Glomerular visceral epithelial cell (primary cell): ENCODE measurements around the gene LARP4B.

Experiments
- DNase-seq: peaks from one replicate; pipeline ENCODE4 v3.0.0-alpha.2; 2016; ENCODE audit errors: extremely low spot score

LARP4B gene

GRCh38 chr10:867807-868206 lies 63.7 kb downstream of the LARP4B start:
- DNase-seq = no peak

GRCh38 chr10:866577-866941 lies 64.9 kb downstream of the LARP4B start:
- no peak for DNase-seq

DNA sequence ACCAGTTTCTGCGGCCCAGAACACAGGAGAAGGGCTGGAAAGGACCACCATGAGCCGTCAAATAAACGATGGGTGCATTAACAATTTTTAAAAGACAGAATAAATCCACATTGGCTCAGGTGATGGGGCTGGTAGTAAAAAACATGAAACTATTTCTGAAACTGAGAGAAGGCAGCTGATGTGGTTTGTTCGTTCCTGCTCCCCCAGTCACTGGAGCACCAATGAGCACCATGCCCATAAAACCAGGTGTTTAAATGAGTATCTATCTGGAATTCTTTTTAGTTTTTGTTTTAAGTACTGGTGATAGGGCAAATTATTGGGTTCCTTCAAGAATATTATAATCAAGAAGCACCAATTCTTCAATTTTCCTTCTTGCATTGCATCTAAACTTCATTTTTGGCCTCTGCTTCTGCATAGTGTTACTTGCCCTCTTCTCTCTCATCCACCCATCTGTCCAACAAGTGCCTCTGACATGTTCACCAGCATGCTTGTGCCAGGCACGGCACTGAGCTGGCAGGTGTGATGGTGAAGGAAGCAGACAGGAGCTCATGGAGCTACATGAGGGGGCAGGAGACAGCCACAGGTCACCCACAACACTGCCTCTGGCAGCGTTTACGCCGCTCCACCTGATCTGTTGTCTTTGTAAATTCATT lies 65.5 kb downstream of the LARP4B start:
- no peak for DNase-seq

GRCh38 chr10:865257-865656 lies 66.2 kb downstream of the LARP4B start:
- no peak for DNase-seq

DNA sequence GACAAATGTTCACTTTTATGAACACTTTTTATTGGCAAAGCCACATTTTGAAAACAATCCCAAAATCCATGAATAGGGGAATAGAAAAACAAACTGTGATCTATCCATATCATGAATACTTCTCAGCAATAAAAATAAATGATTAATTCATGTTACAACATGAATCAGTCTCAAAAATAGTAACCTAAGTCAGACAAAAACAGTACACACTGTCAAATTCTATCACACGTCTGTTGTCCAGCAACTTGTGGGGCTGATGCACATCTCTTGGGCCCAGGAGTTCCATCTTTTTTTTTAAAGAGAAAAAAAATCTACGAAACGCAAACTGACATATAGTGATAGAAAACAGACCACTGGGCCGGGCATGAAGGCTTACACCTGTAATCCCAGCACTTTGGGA lies 71.0 kb downstream of the LARP4B start:
- no peak for DNase-seq

GRCh38 chr10:856416-857157 lies 74.9 kb downstream of the LARP4B start:
- no peak for DNase-seq

GRCh38 chr10:855671-856070 lies 75.8 kb downstream of the LARP4B start:
- no peak for DNase-seq

GRCh38 chr10:855079-855478 lies 76.4 kb downstream of the LARP4B start:
- DNase-seq = no peak

GRCh38 chr10:853017-853416 lies 78.5 kb downstream of the LARP4B start:
- no peak for DNase-seq

GRCh38 chr10:852386-852785 lies 79.1 kb downstream of the LARP4B start:
- DNase-seq = no peak

GRCh38 chr10:851901-852300 lies 79.6 kb downstream of the LARP4B start:
- DNase-seq = no peak

GRCh38 chr10:850093-850492 lies 81.4 kb downstream of the LARP4B start:
- DNase-seq = no peak

- DNase-seq = no peak
These were observed 83.6 kb downstream of the LARP4B start for GRCh38 chr10:847868-848267.

DNA sequence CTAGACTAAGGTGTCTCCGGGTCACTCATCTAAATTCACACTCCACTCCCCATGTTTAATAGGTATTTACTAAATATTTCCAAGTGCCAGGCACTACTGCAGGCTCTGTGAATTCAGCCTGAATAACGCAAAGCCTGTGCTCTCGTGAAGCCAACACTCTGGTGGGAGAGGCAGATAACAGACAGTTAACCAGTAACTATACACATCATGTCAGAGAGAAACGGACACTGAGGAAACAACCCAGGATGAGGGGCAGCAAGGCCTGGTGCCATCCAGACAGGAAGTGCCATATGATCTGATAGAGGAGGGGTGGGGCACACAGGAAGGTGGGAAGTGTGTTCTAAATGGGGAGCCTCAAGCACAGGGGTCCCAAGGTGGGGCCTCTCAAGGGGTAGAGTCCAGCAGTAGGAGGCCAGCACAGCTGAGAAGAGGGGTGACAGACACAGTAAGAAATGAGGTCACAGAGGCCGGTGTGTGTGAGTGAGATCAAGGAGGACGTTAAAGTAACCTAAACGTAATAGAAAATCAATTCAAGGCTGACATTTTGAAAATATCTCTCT lies 85.3 kb downstream of the LARP4B start:
- DNase-seq = no peak

- no peak for DNase-seq
These were observed 86.0 kb downstream of the LARP4B start for GRCh38 chr10:845526-845925.

GRCh38 chr10:844552-844951 lies 87.0 kb downstream of the LARP4B start:
- DNase-seq = peak; percentile 25

GRCh38 chr10:843703-844102 lies 87.8 kb downstream of the LARP4B start:
- no peak for DNase-seq

DNA sequence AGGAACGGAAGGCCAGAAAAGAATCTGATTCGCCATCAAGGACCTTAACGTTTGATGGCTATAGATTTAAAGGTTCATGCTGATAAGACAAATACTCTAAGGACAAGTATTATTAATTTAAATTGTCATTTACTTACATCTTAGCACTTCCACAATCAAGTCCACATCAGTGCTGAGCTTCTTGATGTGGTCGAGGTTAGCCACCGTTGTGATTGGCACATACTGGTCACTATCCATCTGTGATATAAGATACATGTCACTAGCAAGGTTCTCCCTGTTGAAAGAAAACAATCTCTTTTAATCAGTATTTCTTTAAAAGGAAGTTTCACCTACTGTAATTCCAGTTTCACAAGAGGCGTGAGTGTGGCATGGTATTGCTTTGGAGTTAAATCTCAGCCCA lies 88.7 kb downstream of the LARP4B start:
- no peak for DNase-seq

GRCh38 chr10:841535-841934 lies 90.0 kb downstream of the LARP4B start:
- no peak for DNase-seq

- peak; percentile 59 for DNase-seq
These were observed 91.8 kb downstream of the LARP4B start for GRCh38 chr10:839550-840205.

- DNase-seq = no peak
These were observed 94.7 kb downstream of the LARP4B start for GRCh38 chr10:836782-837181.

DNA sequence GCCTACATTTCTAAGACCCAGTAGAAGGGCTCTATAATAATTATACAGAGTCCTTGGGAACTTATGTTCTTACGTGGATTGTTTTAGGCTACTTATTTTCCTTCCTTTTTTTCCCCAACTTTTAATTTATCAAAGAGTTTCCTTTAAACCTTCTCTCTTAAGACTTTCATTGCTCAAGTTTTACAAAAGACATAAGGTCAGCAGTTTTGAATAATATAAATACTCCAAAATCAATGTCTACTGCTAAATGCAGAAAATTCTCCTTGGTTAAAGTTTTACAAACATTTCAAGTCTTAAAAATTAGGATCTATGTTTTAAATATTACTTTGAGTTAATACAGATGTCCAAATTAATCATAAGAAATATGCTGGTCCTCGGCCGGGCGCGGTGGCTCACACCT lies 97.0 kb downstream of the LARP4B start:
- no peak for DNase-seq

- DNase-seq = no peak
These were observed 102.3 kb downstream of the LARP4B start for GRCh38 chr10:829241-829640.
